ENCODE results near the gene FLG.

DNA sequence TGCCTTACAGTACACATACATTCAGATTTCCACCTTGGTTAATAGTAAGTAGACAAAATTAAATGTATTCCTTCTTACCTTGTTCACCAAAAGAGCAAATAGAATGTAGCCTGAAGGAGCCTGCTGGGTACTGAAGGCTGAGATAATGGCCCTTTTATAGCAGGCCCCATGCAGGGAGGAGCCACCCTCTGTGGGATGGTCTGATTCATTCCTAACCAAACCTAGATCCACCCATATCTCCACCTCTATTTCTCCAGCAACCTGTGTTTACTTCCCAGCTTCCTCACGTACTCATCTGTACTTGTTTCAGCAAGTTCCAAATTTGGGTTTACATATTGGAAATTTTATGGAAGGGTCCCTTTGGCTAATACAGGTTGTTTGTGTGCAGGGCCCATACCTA lies at the start of gene FLG:
- TF ChIP-seq, protein P1, sequence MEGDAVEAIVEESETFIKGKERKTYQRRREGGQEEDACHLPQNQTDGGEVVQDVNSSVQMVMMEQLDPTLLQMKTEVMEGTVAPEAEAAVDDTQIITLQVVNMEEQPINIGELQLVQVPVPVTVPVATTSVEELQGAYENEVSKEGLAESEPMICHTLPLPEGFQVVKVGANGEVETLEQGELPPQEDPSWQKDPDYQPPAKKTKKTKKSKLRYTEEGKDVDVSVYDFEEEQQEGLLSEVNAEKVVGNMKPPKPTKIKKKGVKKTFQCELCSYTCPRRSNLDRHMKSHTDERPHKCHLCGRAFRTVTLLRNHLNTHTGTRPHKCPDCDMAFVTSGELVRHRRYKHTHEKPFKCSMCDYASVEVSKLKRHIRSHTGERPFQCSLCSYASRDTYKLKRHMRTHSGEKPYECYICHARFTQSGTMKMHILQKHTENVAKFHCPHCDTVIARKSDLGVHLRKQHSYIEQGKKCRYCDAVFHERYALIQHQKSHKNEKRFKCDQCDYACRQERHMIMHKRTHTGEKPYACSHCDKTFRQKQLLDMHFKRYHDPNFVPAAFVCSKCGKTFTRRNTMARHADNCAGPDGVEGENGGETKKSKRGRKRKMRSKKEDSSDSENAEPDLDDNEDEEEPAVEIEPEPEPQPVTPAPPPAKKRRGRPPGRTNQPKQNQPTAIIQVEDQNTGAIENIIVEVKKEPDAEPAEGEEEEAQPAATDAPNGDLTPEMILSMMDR (IDR thresholded peaks at IDR 0.05; ENCODE audit: low read depth, low read length, poor library complexity, severe bottlenecking), result no peak
- no peak for TF ChIP-seq EZH2phosphoT487 (IDR thresholded peaks at IDR 0.05; ENCODE audit: borderline replicate concordance, low read length)
